Iris pigment epithelial cell (primary cell): ENCODE data around the gene AMACR.
"Not testable (repeated sequence)": the region's sequence is repeated elsewhere in the genome, so short reads cannot be mapped to it uniquely, and the experiment has no call there.

Experiments
- DNase-seq: peaks from one replicate; pipeline ENCODE4 v3.0.0-alpha.2; 2011; ENCODE audit warnings: low read depth

AMACR gene

GRCh38 chr5:34037726-34038125 lies 29.9 kb upstream of the AMACR start:
- DNase-seq, result no peak

- DNase-seq, result no peak
These were observed 27.9 kb upstream of the AMACR start for GRCh38 chr5:34035756-34036155.

GRCh38 chr5:34034534-34035327 lies 26.9 kb upstream of the AMACR start:
- no peak for DNase-seq

- no peak for DNase-seq
These were observed 24.1 kb upstream of the AMACR start for GRCh38 chr5:34031966-34032365.

GRCh38 chr5:34031117-34031516 lies 23.3 kb upstream of the AMACR start:
- no peak for DNase-seq

- DNase-seq, result not testable (repeated sequence)
These were observed 22.7 kb upstream of the AMACR start for GRCh38 chr5:34030585-34030984.

- no peak for DNase-seq
These were observed 22.2 kb upstream of the AMACR start for GRCh38 chr5:34030048-34030447.

GRCh38 chr5:34028349-34028748 lies 20.5 kb upstream of the AMACR start:
- DNase-seq, result no peak

GRCh38 chr5:34026089-34026761 lies 18.4 kb upstream of the AMACR start:
- no peak for DNase-seq

- DNase-seq, result peak; percentile 61
These were observed 14.4 kb upstream of the AMACR start for GRCh38 chr5:34022121-34022705.

GRCh38 chr5:34021334-34021733 lies 13.5 kb upstream of the AMACR start:
- no peak for DNase-seq

GRCh38 chr5:34020726-34021125 lies 12.9 kb upstream of the AMACR start:
- DNase-seq, result no peak

- DNase-seq, result no peak
These were observed 9.4 kb upstream of the AMACR start for GRCh38 chr5:34017254-34017653.

GRCh38 chr5:34016750-34017149 lies 8.9 kb upstream of the AMACR start:
- DNase-seq, result no peak

GRCh38 chr5:34016222-34016621 lies 8.4 kb upstream of the AMACR start:
- no peak for DNase-seq

- DNase-seq, result no peak
These were observed 7.4 kb upstream of the AMACR start for GRCh38 chr5:34015120-34015822.

GRCh38 chr5:34014626-34015025 lies 6.8 kb upstream of the AMACR start:
- DNase-seq, result no peak

GRCh38 chr5:34013547-34013946 lies 5.7 kb upstream of the AMACR start:
- DNase-seq, result no peak

- no peak for DNase-seq
These were observed 4.9 kb upstream of the AMACR start for GRCh38 chr5:34012791-34013190.

GRCh38 chr5:34011536-34011935 lies 3.7 kb upstream of the AMACR start:
- no peak for DNase-seq

- not testable (repeated sequence) for DNase-seq
These were observed 2.3 kb upstream of the AMACR start for GRCh38 chr5:34010146-34010545.

GRCh38 chr5:34009610-34010009 lies 1.8 kb upstream of the AMACR start:
- no peak for DNase-seq

GRCh38 chr5:34008802-34009201 lies 952 bp upstream of the AMACR start:
- no peak for DNase-seq
